Measurements from ENCODE around the gene RAB6D.
"Not testable (repeated sequence)": the region's sequence is repeated elsewhere in the genome, so short reads cannot be mapped to it uniquely, and the experiment has no call there.

The RAB6D gene

GRCh38 chr2:131365452-131365851 is 1.5 kb upstream of the RAB6D start:
- no peak for DNase-seq

DNA sequence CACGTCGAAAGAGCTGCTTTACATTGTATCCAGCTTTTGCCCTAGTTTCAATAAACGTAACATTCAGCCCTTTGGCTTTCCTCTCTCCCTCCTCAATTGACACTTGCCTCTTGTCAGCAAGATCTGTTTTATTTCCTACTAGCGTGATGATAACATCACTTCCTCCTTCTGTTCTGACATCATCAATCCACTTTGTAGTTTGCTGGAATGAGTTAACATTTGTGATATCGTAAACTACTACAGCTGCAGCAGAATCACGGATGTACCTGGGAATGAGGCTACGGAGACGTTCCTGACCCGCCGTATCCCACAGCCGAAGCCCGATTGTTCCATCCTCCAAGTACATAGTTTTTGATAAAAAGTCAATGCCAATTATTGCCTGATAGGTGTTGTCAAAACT is 755 bp downstream of the RAB6D start:
- DNase-seq, result peak; percentile 4 to 45 (median 11)

DNA sequence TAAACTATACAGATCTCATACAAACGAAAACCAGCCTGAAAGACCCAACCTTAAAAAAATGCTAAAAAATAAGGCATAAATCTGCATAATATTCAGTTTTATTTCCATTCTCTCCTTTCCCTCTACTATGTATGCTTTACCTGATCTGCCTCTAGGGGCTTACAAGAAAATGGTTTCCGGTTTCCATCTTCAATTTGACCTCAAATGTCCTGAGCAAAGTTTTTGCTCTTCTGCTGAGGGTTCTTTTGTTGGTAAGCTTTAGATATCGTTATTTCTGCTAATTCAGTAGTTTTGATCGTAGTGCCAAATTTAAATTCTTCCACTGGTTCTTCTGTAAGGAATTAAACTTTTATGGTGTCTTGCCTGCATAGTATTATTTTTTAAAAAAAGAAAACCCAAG is 2.2 kb downstream of the RAB6D start:
- DNase-seq, result not testable (repeated sequence)

DNA sequence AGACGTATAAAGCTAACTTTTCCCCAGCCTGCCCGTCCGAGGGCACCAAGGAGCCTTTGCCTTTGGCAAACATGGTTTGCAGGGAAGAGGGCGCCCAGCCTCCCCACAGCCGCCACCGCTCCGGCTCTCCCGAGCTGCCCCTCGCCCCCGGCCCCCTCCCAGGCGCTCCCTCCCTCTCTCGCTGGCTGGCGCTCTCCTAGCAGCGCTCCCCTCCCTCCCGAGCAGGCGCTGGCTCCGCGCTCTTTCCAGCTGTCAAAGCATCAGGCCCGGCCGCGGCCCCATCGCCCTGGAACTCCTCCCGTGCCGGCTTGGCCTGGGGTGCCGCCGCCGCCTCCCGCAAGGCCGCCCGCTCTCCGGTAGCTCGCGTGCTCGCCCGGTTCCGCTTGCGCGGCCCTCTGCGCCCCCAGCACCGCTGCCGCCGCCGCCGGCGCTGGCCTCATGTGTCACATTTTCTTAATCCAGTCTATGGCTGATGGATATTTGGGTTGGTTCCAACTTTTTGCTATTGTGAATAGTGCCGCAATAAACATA is 10.7 kb downstream of the RAB6D start:
- not testable (repeated sequence) for DNase-seq

GRCh38 chr2:131349021-131349420 is 14.9 kb downstream of the RAB6D start:
- DNase-seq, result no peak

DNA sequence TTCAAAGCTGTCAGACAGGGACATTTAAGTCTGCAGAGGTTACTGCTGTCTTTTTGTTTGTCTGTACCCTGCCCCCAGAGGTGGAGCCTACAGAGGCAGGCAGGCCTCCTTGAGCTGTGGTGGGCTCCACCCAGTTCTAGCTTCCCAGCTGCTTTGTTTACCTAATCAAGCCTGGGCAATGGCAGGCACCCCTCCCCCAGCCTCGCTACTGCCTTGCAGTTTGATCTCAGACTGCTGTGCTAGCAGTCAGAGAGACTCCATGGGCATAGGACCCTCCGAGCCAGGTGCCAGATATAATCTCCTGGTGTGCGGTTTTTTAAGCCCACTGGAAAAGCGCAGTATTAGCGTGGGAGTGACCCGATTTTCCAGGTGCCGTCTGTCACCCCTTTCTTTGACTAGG is 16.9 kb downstream of the RAB6D start:
- DNase-seq, result not testable (repeated sequence)

DNA sequence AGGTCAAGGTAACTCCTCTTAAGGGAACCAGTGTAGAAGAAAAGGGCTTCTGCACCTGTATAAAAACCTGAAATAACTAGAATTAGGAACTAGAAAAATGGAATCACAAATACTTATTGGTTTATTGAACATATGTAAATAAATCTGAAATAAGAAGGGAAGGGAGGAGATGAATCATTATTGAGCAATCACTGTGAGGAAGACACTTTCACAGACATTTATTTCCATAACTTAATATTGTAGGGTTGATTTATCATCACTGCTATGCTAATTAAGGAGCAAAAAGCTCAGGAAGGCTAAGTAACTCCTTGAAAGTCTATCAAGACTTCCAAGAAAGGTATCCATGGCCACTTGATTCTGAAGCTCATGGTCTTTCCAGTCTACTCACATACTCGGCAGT is 24.7 kb downstream of the RAB6D start:
- not testable (repeated sequence) for DNase-seq

DNA sequence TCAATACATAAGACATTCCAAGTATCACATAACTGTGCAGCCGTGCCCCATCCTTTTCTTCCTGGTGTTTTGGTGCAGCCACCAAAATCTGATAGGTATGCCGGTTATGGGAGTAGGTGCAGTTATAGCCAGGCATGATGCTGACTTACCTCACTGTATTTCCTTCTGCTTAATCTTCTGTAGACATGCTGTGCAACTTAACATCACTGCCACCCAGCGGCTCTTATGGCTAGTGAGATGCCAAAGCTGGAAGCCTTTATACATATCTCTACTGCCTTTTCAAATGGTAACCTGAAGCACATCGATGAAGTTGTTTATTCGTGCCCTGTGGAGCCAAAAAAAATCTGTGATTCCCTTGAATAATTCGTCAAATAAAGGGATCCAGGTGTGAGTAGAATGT is 28.6 kb downstream of the RAB6D start:
- peak in 2 of 3 donors; percentile 1 to 3 for DNase-seq

GRCh38 chr2:131332709-131333108 is 31.3 kb downstream of the RAB6D start:
- not testable (repeated sequence) for DNase-seq

DNA sequence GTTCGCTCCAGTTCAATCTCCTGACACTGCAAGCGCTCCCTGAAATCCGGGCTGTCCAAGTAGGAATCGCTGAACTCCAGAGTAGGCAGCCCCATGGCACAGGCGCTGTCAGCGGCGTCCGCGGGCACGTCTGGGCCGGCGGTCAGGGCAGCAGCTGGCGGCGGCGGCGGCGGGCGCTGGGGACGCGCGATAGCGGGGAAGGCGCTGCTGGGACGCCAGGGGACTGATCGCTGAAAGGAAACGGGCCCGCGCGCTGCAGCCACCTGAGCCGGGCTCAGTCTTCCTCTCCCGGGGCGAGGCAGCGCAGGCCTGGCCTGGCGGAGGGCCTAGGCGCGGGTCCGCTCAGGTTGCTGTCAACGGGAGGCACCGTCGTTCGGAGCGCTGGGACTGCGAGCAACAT is 33.0 kb downstream of the RAB6D start:
- DNase-seq, result not testable (repeated sequence)

GRCh38 chr2:131322209-131322608 is 41.8 kb downstream of the RAB6D start:
- no peak for DNase-seq

DNA sequence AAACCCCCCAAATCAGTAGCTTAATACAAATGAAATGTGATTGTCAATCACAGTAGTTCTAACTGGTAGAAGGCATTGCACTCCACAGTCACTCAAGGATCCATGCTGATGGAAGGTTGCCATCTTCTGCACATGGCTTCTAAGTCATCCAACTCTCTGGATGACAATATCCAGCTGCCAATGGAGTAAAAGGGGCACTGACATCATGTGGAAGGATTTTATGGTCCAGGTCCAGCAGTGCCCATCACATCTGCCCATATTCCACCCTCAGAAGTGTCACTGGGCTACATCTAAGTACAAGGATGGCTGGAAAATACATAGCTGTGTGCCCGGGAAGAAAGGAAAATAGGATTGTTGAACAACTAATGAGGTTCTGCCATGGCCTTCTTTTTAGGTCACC is 42.6 kb downstream of the RAB6D start:
- not testable (repeated sequence) for DNase-seq

- not testable (repeated sequence) for DNase-seq
Observed at GRCh38 chr2:131311001-131311400, 53.0 kb downstream of the RAB6D start.
